Fibroblast of lung (primary cell): Measurements from ENCODE around the gene TMCC1.

Source experiments
- EZH2 ChIP-seq: IDR thresholded peaks from 2 replicates; pipeline ENCODE4 v1.5.1; 2012; ENCODE audit warnings: low read length, control low read depth, mild to moderate bottlenecking; ENCODE audit errors: missing control alignments
- TF ChIP-seq, protein P1 (sequence below), 2 donors: IDR thresholded peaks in 1 of 2; conservative IDR thresholded peaks in 1 of 2; 1 replicate in 1 of 2; 2 replicates in 1 of 2; pipeline ENCODE4 v1.5.1; 2011 to 2012; ENCODE audit warnings: low read length in 2 of 2, control low read depth in 1 of 2, inconsistent platforms in 1 of 2, low read depth in 1 of 2, mild to moderate bottlenecking in 1 of 2

DNA sequence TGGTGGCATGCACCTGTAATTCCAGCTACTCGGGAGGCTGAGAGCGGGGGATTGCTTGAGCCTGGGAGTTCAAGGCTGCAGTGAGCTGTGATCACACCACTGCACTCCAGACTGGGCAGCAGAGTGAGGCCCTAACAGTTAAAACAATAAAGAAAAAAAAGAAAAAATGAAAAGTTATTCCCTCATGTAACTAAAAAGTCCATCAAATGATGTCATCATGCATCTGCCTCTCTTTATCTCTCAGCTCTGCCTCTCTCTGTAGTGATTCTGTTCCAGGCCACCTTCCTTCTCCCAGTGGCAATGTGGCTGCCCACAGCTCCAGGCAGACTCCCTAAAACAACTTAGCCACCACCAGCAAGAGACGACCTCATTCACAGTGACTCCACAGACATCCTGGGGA, 49.5 kb upstream of the TMCC1 start:
- TF ChIP-seq, protein P1, sequence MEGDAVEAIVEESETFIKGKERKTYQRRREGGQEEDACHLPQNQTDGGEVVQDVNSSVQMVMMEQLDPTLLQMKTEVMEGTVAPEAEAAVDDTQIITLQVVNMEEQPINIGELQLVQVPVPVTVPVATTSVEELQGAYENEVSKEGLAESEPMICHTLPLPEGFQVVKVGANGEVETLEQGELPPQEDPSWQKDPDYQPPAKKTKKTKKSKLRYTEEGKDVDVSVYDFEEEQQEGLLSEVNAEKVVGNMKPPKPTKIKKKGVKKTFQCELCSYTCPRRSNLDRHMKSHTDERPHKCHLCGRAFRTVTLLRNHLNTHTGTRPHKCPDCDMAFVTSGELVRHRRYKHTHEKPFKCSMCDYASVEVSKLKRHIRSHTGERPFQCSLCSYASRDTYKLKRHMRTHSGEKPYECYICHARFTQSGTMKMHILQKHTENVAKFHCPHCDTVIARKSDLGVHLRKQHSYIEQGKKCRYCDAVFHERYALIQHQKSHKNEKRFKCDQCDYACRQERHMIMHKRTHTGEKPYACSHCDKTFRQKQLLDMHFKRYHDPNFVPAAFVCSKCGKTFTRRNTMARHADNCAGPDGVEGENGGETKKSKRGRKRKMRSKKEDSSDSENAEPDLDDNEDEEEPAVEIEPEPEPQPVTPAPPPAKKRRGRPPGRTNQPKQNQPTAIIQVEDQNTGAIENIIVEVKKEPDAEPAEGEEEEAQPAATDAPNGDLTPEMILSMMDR (conservative IDR thresholded peaks at IDR 0.05 in 1 of 2, IDR thresholded peaks at IDR 0.05 in 1 of 2; ENCODE audit: low read depth in 1 of 2, low read length in 2 of 2) = no peak
- TF ChIP-seq EZH2 = no peak
